Measurements from ENCODE around the gene KIF19.

DNA sequence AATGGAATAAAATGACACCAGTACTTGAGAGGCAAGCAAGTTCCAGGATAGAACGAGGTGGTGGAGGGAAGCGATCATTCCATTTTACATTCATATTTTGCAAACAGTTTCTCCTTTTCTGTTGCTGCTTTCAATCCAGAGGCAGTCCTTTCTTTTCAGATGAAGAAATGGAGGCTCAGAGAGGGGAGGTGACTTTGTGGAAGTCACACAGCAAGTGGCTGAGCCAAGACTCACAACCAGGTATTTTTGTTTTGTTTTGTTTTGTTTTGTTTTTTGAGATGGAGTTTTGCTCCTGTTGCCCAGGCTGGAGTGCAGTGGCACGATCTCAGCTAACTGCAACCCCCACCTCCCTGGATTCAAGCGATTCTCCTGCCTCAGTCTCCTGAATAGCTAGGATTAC is 70.5 kb downstream of the KIF19 start:
- TF ChIP-seq, protein P1, sequence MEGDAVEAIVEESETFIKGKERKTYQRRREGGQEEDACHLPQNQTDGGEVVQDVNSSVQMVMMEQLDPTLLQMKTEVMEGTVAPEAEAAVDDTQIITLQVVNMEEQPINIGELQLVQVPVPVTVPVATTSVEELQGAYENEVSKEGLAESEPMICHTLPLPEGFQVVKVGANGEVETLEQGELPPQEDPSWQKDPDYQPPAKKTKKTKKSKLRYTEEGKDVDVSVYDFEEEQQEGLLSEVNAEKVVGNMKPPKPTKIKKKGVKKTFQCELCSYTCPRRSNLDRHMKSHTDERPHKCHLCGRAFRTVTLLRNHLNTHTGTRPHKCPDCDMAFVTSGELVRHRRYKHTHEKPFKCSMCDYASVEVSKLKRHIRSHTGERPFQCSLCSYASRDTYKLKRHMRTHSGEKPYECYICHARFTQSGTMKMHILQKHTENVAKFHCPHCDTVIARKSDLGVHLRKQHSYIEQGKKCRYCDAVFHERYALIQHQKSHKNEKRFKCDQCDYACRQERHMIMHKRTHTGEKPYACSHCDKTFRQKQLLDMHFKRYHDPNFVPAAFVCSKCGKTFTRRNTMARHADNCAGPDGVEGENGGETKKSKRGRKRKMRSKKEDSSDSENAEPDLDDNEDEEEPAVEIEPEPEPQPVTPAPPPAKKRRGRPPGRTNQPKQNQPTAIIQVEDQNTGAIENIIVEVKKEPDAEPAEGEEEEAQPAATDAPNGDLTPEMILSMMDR (IDR thresholded peaks at IDR 0.05), result no peak
- TF ChIP-seq POLR2AphosphoS5 (IDR thresholded peaks at IDR 0.05) (no peak), POLR2A (IDR thresholded peaks at IDR 0.05) (no peak), EP300 (IDR thresholded peaks at IDR 0.05) (no peak)
